HepG2 (cell line): Measurements from ENCODE around the gene NDC80. TPM values are rescaled to one million over a fixed set of nuclear protein-coding genes. Genes with fewer than 3 reads are reported as not detected.

ENCODE experiments used
- ATF7 ChIP-seq, 2 experiments: fragments of 450-650 bp in 1 of 2; sonication (generic) in 1 of 2; formaldehyde crosslinking in 1 of 2; IDR thresholded peaks; 2 replicates each; pipeline versions ENCODE4 v1.4.0 to v1.6.1; 2016 to 2020; ENCODE audit warnings: antibody characterized with exemption in 1 of 2, mild to moderate bottlenecking in 1 of 2, missing genetic modification reagents in 1 of 2
- CENPT ChIP-seq: sonication (generic); formaldehyde crosslinking; IDR thresholded peaks from 2 replicates; pipeline ENCODE4 v1.8.0; 2022; ENCODE audit warnings: low read depth, mild to moderate bottlenecking, moderate library complexity, missing genetic modification reagents
- CHD4 ChIP-seq: fragments of 200-600 bp; sonication (generic); IDR thresholded peaks from 2 replicates; pipeline ENCODE4 v1.7.0; 2017; ENCODE audit warnings: mild to moderate bottlenecking, low read length, borderline replicate concordance
- FOXK2 ChIP-seq: fragments of 450-650 bp; IDR thresholded peaks from 2 replicates; pipeline ENCODE4 v1.6.1; 2016
- HOXA3 ChIP-seq: sonication (generic); formaldehyde crosslinking; IDR thresholded peaks from 2 replicates; pipeline ENCODE4 v1.5.0; 2020; ENCODE audit warnings: missing genetic modification reagents
- HOXA5 ChIP-seq: sonication (generic); formaldehyde crosslinking; IDR thresholded peaks from 2 replicates; pipeline ENCODE4 v1.4.0; 2020; ENCODE audit warnings: missing genetic modification reagents
- PCBP2 ChIP-seq: fragments of 200-400 bp; formaldehyde crosslinking; optimal IDR thresholded peaks from 2 replicates; pipeline ENCODE3; 2018; ENCODE audit warnings: low read length, low read depth; ENCODE audit not compliant: poor library complexity, severe bottlenecking
- POLR2G ChIP-seq: fragments of 200-400 bp; formaldehyde crosslinking; IDR thresholded peaks from 2 replicates; pipeline ENCODE4 v1.6.1; 2018; ENCODE audit warnings: mild to moderate bottlenecking, low read depth, low read length, moderate library complexity
- RAD21 ChIP-seq: fragments of 450-650 bp; formaldehyde crosslinking; IDR thresholded peaks from 2 replicates; pipeline ENCODE4 v1.5.0; 2020; ENCODE audit warnings: mild to moderate bottlenecking
- RAD51 ChIP-seq: fragments of 450-650 bp; IDR thresholded peaks from 2 replicates; pipeline ENCODE4 v1.6.1; 2016; ENCODE audit warnings: borderline replicate concordance
- RORA ChIP-seq: sonication (generic); formaldehyde crosslinking; IDR thresholded peaks from 2 replicates; pipeline ENCODE4 v1.5.0; 2020; ENCODE audit warnings: mild to moderate bottlenecking, missing genetic modification reagents, moderate library complexity
- SALL1 ChIP-seq: sonication (generic); formaldehyde crosslinking; IDR thresholded peaks from 2 replicates; pipeline ENCODE4 v1.8.0; 2022; ENCODE audit warnings: mild to moderate bottlenecking, missing genetic modification reagents
- SAP130 ChIP-seq: IDR thresholded peaks from 2 replicates; pipeline ENCODE4 v1.6.1; 2016; ENCODE audit warnings: low read depth
- SP1 ChIP-seq, 2 experiments: fragments of 450-650 bp in 1 of 2; sonication (generic) in 1 of 2; formaldehyde crosslinking in 1 of 2; IDR thresholded peaks; 2 replicates each; pipeline versions ENCODE4 v1.4.0 to v1.6.1; 2016 to 2020; ENCODE audit warnings: missing genetic modification reagents in 1 of 2
- TAF1 ChIP-seq: sonication (generic); formaldehyde crosslinking; IDR thresholded peaks from 2 replicates; pipeline ENCODE4 v1.4.0; 2020; ENCODE audit warnings: missing genetic modification reagents
- TCF12 ChIP-seq, 2 experiments: fragments of 450-650 bp in 1 of 2; sonication (generic) in 1 of 2; formaldehyde crosslinking in 1 of 2; IDR thresholded peaks; 2 replicates each; pipeline versions ENCODE4 v1.6.1 to v1.8.0; 2017 to 2022; ENCODE audit warnings: antibody characterized with exemption in 1 of 2, mild to moderate bottlenecking in 1 of 2, missing genetic modification reagents in 1 of 2, moderate library complexity in 1 of 2
- TERF1 ChIP-seq: sonication (generic); formaldehyde crosslinking; IDR thresholded peaks from 2 replicates; pipeline ENCODE4 v1.8.0; 2022; ENCODE audit warnings: mild to moderate bottlenecking, missing genetic modification reagents, moderate library complexity
- TFAP4 ChIP-seq: sonication (generic); IDR thresholded peaks from 2 replicates; pipeline ENCODE4 v1.6.1; 2016; ENCODE audit warnings: low read depth, borderline replicate concordance
- TOPORS ChIP-seq: sonication (generic); formaldehyde crosslinking; IDR thresholded peaks from 2 replicates; pipeline ENCODE4 v1.8.0; 2023; ENCODE audit warnings: mild to moderate bottlenecking, missing genetic modification reagents
- ZNF274 ChIP-seq: sonication (generic); formaldehyde crosslinking; IDR thresholded peaks from 2 replicates; pipeline ENCODE4 v1.5.1; 2020; ENCODE audit warnings: mild to moderate bottlenecking, missing genetic modification reagents
- ZNF580 ChIP-seq: IDR thresholded peaks from 2 replicates; pipeline ENCODE4 v1.6.1; 2016; ENCODE audit warnings: low read depth, borderline replicate concordance
- ZNF607 ChIP-seq: sonication (generic); formaldehyde crosslinking; IDR thresholded peaks from 2 replicates; pipeline ENCODE4 v1.5.1; 2020; ENCODE audit warnings: missing genetic modification reagents, mild to moderate bottlenecking, borderline replicate concordance
- ZNF710 ChIP-seq: sonication (generic); formaldehyde crosslinking; IDR thresholded peaks from 2 replicates; pipeline ENCODE4 v1.5.0; 2020; ENCODE audit warnings: mild to moderate bottlenecking, missing genetic modification reagents, borderline replicate concordance
- polyA plus RNA-seq, 8 experiments: library from polyadenylated mRNA; depleted of rRNA in 3 of 8; stranded (reverse) in 7 of 8; unstranded in 1 of 8; fragments of >200 nt; fragmentation: Illumina TruSeq in 4 of 8; extraction: Trizol in 4 of 8; gene quantifications; 2 replicates each; pipeline versions ENCODE4 v1.2.1 to v1.2.3, GENCODE V29; 2011 to 2016; ENCODE audit warnings: low read depth in 4 of 8, missing spikeins in 1 of 8, mixed read lengths in 1 of 8; ENCODE audit not compliant: insufficient read depth in 1 of 8
- total RNA-seq, 5 experiments: library from RNA; depleted of rRNA; stranded (reverse); fragments of >200 nt; fragmentation: Illumina TruSeq; extraction: Trizol; gene quantifications; 2 replicates each; pipeline ENCODE4 v1.2.3, GENCODE V29; 2016; ENCODE audit warnings: low read depth in 1 of 5
- TF ChIP-seq, protein P1 (sequence below): sonication (generic); formaldehyde crosslinking; conservative IDR thresholded peaks from 2 replicates; pipeline ENCODE4 v1.4.0; 2020; ENCODE audit warnings: missing genetic modification reagents

The NDC80 gene
- total and polyA plus RNA-seq, 2 of the 13 experiments (the other 11 are each of a cell fraction or from before 2014, with no cell fraction given), result 9.6 to 33.0 TPM

DNA sequence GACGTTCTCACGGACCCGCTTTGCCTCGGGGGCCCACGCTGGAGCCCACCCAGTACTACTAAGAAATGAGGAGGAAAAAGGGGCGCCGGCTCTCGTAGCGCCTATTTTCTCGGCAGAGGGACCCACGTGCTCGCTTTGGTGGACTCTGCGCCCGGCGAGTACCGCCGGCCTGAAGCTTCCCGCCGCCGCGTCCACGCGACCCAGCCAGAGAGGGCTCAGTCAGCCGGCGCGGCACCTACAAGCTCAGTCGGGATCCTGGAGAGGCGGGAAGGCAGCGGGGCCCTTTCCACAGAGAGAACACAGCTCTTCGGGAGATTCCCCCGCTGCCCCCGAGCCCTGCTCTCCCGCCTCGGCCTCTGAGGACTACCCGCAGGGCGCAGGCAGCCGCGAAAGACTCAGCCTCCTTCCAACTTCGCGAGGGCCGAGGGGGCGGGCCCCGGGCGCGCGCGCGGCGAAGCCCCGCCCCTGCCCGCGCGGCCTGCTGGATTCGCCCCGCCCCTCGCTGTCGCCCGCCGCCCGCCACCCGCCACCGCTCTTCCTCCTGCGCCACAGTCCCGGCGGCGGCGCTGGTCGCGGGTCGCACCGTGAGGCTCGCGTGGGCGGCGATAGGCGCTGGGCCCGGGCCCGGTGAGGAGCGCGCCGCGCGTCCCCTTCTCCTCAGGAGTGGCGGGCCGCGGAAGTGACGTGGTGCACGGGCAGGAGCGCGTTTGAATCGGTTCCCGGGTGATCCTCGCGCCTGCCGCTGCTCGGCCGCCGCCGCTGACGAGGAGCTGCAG lies 84.0 kb downstream of the NDC80 start, which contains the start of gene SMCHD1 (continued):
- TF ChIP-seq SAP130 (CRISPR knock-in tag) (peak; percentile 44), SP1 (IDR thresholded peaks at IDR 0.05) (no peak), SP1 (CRISPR knock-in tag; IDR thresholded peaks at IDR 0.05) (no peak), PCBP2 (no peak), RAD51 (no peak), CENPT (CRISPR knock-in tag) (peak; percentile 58; the same call in 1 of the 2 replicates), TOPORS (CRISPR knock-in tag) (peak; percentile 71; the same call in 1 of the 2 replicates), RAD21 (peak; percentile 30), TFAP4 (no peak), POLR2G (peak; percentile 92), TAF1 (peak; percentile 77), RORA (CRISPR knock-in tag) (no peak), HOXA3 (peak; percentile 82), CHD4 (no peak), TERF1 (CRISPR knock-in tag) (no peak), ATF7 (IDR thresholded peaks at IDR 0.05) (no peak), ATF7 (CRISPR knock-in tag; IDR thresholded peaks at IDR 0.05) (no peak), FOXK2 (no peak), TCF12 (IDR thresholded peaks at IDR 0.05) (no peak), TCF12 (CRISPR knock-in tag; IDR thresholded peaks at IDR 0.05) (0 out of 2 replicates have a peak, but pooled peaks have one; percentile 34), HOXA5 (CRISPR knock-in tag) (peak; percentile 76; the same call in 1 of the 2 replicates), ZNF274 (CRISPR knock-in tag) (no peak; the same call in none of the 2 replicates), SALL1 (CRISPR knock-in tag) (peak; percentile 62; the same call in 1 of the 2 replicates), ZNF607 (peak; percentile 86), ZNF580 (CRISPR knock-in tag) (0 out of 2 replicates have a peak, but pooled peaks have one; percentile 33), ZNF710 (CRISPR knock-in tag) (no peak; the same call in 1 of the 2 replicates)
- TF ChIP-seq, protein P1, sequence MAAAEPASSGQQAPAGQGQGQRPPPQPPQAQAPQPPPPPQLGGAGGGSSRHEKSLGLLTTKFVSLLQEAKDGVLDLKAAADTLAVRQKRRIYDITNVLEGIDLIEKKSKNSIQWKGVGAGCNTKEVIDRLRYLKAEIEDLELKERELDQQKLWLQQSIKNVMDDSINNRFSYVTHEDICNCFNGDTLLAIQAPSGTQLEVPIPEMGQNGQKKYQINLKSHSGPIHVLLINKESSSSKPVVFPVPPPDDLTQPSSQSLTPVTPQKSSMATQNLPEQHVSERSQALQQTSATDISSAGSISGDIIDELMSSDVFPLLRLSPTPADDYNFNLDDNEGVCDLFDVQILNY (CRISPR knock-in tag), result peak; percentile 83
